NK-92 (cell line): Measurements from ENCODE around the gene FAM169A.
A peak's percentile ranks its signal among the peaks of the same experiment; 100 is the strongest.
"Not testable (repeated sequence)": the region's sequence is repeated elsewhere in the genome, so short reads cannot be mapped to it uniquely, and the experiment has no call there.

ENCODE experiments used
- DNase-seq: peaks from one replicate; lab custom pipeline; 2025; ENCODE audit not compliant: unreplicated experiment; lab: John Stamatoyannopoulos, UW

Gene FAM169A

GRCh38 chr5:74801941-74802340 is 64.2 kb downstream of the FAM169A start:
- no peak for DNase-seq

- DNase-seq = no peak
Measured at GRCh38 chr5:74801197-74801596, 65.0 kb downstream of the FAM169A start.

- no peak for DNase-seq
Measured at GRCh38 chr5:74798977-74799911, 66.9 kb downstream of the FAM169A start.

GRCh38 chr5:74791669-74792068 is 74.5 kb downstream of the FAM169A start:
- not testable (repeated sequence) for DNase-seq

GRCh38 chr5:74787424-74787823 is 78.8 kb downstream of the FAM169A start:
- no peak for DNase-seq

GRCh38 chr5:74786851-74787250 is 79.3 kb downstream of the FAM169A start:
- DNase-seq = no peak

GRCh38 chr5:74778609-74779008 is 87.6 kb downstream of the FAM169A start:
- no peak for DNase-seq

GRCh38 chr5:74772359-74772758 is 93.8 kb downstream of the FAM169A start:
- no peak for DNase-seq

- no peak for DNase-seq
Measured at GRCh38 chr5:74767579-74767913, 98.6 kb downstream of the FAM169A start.

GRCh38 chr5:74766849-74767578 is 99.2 kb downstream of the FAM169A start, which contains the start of the genes GFM2 and NSA2:
TSS of gene GFM2 (minus strand) at chr5:74767117. CDS start at chr5:74763742, 3,375 bp downstream.
TSS of gene NSA2 (plus strand) at chr5:74767249. CDS start at chr5:74767361, 112 bp downstream.
- DNase-seq = peak; percentile 38

GRCh38 chr5:74766418-74766848 is 99.8 kb downstream of the FAM169A start:
- no peak for DNase-seq

GRCh38 chr5:74765929-74766328 is 100.3 kb downstream of the FAM169A start:
- DNase-seq = no peak

GRCh38 chr5:74765201-74765600 is 101.0 kb downstream of the FAM169A start:
- no peak for DNase-seq

- DNase-seq = no peak
Measured at GRCh38 chr5:74763504-74763903, 102.7 kb downstream of the FAM169A start.

GRCh38 chr5:74762599-74762998 is 103.6 kb downstream of the FAM169A start:
- DNase-seq = no peak

- no peak for DNase-seq
Measured at GRCh38 chr5:74761241-74761640, 104.9 kb downstream of the FAM169A start.

GRCh38 chr5:74748742-74749141 is 117.4 kb downstream of the FAM169A start:
- not testable (repeated sequence) for DNase-seq

GRCh38 chr5:74738406-74738805 is 127.8 kb downstream of the FAM169A start:
- no peak for DNase-seq

- DNase-seq = no peak
Measured at GRCh38 chr5:74736759-74737158, 129.4 kb downstream of the FAM169A start.
